ENCODE results near the gene HOXA4.

The HOXA4 gene

DNA sequence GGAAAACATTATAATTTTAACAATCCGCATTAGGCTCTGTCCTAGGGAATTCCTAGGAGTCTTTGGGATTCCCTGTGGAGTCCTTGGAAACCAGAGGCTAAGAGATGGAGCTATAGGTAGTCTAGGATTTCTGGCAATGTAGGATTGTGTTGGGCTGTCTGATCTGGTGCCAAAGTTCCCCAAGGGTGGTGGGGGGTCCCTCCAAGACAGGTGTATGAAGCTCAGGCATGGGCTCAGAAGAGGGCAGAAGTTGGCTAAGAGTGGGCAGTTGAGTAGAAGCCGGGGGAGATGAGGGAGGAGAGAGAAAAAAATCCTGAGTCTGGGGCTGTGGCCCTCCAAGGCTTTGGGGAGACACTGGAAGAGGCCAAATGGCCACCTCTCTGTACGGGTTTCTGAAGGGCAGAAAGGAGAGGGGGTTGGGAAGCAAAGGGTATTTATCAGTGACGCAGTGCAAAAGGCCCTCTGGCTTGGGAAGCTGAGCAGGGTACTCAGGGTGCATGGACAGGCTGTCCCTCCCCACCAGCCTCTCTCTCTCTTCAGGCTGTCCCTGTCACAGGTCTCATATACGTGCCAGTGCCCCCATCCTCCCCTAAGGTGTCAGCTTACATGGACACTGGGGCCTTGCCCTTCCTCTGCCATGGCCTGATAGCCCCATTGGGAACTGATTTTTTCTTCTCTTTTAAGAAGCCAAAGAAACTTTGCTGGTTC lies 16.1 kb upstream of the HOXA4 start:
- no peak for DNase-seq

DNA sequence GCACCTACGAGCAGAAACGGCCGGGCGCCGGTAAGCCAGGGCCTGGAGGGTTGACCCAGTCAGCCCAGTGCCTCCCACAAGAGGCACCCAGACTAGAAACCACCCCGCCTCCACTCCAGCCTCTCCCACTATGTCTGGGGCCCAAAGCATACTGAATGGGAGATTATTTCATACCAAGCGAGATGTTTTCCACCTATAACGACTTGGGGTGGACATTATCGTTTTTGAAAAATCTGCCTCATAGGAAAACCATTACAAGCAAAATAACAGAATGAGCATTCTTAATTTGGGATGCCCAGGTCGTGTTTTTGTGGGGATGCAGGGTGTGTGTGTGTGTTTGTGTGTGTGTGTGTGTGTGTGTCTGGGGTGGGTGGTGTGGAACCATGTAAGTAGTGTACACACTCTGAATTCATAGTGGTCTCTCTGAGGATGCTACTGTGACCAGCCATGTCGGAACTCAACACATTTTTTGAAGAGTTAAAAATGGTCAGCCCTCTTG lies 15.4 kb upstream of the HOXA4 start:
- DNase-seq: no peak

- DNase-seq: no peak
Observed at GRCh38 chr7:27145165-27145913, 14.8 kb upstream of the HOXA4 start.

DNA sequence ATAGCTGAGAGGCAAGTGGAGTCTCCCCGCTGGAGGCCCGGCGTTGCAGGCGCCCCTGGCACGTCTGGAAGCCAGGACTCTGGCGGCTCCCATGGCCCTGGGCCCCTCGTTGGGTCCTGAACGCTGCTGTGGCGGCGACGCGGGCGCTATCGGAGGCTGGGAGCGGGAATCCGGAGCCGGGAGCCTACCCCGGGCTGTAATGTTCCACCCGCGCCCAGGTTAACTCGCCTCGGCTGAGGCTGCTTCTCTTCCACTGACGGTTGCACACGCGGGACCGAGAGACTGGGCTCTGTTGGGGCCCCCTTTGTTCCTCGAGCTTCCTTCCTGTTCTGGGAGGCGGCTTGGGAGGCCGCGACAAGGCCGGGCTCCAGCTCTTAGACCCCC lies 14.2 kb upstream of the HOXA4 start:
- DNase-seq: no peak

DNA sequence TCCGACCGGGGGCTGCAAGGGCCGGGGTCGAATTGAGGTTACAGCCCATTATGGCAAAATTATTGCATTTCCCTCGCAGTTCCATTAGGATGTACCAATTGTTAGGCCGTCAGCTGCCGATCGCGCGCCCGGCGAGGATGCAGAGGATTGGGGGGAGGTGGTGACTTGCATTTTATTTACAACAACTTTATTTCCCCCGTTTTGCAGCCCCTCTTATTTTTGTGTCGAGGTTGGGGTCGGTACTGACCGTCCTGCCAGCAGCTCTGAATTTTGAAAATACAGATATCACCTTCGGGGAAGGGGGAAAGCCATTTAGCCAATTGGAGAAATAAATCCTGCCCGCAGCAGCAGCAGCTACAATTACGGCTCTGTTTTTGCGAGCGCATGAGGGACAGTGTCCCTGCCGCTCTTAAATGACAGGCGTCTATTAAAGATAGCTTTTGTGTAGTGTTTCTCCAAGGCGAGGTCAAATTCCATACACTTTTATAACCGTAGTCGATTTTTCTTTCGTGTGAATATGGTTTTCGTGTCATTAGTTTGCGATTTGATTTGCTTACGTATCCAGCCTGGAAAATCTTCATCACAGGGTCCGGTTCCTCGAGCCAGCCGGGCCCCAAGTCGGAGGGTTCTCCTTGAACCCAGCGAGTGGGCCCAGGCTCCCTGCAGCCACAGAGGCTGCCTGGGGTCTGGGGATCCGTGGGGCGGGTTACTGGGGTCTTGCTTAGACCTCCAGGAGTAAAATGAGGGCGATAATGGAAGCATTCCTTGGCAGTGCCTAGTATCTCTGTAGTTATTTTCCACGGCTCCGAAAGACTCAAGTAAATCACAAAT lies 13.6 kb upstream of the HOXA4 start:
- DNase-seq: no peak

DNA sequence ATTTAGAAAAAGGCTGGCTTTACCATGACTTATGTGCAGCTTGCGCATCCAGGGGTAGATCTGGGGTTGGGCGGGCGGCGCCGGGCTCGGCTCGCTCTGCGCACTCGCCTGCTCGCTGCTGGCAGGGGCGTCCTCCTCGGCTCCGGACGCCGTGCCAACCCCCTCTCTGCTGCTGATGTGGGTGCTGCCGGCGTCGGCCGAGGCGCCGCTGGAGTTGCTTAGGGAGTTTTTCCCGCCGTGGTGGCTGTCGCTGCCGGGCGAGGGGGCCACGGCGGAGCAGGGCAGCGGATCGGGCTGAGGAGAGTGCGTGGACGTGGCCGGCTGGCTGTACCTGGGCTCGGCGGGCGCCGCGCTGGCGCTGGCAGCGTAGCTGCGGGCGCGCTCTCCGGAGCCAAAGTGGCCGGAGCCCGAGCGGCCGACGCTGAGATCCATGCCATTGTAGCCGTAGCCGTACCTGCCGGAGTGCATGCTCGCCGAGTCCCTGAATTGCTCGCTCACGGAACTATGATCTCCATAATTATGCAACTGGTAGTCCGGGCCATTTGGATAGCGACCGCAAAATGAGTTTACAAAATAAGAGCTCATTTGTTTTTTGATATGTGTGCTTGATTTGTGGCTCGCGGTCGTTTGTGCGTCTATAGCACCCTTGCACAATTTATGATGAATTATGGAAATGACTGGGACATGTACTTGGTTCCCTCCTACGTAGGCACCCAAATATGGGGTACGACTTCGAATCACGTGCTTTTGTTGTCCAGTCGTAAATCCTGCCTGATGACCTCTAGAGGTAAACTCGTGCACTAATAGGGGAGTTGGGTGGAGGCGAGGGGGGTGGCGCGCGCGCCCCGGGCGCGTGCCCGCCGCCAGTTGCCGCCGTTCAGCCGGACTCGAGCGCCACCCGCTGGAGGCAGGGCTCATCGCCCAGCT lies 12.7 kb upstream of the HOXA4 start, which contains the start of gene HOXA5:
HOXA5 (minus strand) TSS at position 659 of the 927 bp plus-strand sequence; CDS start at position 585, 74 bp downstream.
- DNase-seq: no peak

DNA sequence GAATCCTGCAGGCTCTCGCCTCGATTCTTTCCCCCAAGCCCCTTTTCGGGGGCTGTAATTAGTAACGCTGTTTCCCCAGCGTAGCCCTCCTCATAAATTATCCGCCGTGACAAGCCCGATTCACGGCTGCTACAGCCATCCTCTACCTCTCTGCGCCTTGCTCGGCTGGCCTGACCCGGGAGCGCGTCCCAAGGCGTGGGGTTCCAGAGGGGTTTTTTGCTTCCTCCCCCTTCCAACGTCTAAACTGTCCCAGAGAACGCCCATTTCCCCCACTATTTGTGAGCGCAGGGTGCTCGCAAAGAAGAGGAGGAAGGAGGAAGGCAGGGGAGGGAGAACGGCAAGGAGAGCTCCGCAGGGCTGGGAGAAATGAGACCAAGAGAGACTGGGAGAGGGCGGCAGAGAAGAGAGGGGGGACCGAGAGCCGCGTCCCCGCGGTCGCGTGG lies 12.0 kb upstream of the HOXA4 start:
- no peak for DNase-seq

DNA sequence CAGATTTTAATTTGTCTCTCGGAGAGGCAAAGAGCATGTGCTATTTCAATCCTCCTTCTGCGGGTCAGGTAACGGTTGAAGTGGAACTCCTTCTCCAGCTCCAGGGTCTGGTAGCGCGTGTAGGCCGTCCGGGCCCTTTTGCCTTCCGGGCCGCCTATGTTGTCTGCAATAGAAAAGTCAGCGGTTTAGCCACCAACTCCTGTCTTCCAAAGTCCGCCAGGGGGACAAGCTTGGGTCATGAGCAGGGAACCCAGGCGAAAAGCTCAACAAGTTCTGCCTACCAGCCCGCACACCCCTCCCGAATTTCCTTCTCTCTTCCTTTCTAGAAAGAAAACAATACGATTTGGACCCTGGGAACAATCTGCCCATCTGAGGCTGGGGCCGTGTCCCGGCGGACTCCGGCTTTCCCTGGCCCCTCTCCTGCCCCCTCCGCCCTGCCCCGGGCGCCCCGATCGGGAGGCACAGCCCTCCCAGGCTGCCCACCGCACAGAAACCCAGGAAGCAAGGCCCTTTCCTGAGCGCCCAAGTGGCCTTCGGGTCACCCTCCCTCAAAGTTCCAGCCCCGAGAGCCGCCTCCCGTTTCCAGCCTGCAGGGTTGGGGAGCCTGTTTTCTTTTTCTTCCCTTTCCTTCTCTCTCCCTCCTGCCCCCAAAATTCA lies 11.5 kb upstream of the HOXA4 start:
- DNase-seq: no peak

DNA sequence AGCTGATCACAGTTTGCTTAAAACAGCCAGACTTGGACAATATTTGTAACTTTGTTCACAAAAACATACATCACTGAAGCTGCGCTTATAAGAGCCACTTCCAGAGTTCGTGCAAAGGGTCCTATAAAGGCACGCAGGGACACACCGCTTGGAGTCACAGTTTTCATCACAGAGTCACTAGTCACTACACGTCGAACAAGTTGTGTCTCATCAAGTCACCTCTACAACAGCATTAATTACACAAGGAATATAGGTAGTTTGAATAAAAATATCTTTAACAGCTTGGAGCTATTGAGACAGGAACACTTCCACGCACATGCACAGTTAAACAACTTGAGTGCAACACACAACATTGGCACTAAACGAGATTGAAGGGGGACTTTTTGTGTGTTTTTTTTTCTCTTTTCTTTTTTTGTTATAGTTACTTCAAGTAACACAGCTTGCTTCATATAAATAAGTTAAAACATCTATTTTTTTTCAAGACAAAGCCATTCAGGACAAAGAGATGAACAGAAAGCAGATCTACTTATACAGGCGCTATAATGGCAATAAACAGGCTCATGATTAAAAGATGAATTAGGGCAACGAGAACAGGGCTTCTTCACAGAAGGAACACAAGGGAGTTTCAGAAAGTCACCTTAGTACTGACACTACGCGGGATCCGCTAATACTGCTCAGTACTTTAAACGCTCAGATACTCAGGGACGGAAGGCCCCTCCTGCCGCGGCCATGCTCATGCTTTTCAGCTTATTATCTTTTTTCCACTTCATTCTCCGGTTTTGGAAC lies 10.8 kb upstream of the HOXA4 start:
- no peak for DNase-seq

GRCh38 chr7:27140126-27140857 lies 9.7 kb upstream of the HOXA4 start:
- no peak for DNase-seq

GRCh38 chr7:27139334-27140125 lies 9.0 kb upstream of the HOXA4 start:
- no peak for DNase-seq

DNA sequence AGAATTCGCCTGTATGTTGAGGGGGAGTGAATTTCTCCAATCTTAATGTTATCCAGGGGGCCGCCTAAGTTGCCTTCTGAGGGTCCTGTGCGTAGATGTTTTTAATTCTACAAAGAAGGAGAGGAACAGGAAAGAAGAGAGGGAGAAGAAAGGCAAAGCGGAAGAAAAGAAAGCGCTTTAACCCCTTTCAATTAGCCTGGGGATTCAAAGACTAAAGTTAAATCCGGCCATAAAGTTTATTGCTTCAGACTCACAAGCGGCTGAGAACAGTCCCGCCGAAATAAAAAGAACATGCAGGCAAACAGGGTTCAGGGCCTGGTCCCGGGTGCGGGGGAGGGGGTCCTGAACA lies 8.4 kb upstream of the HOXA4 start:
- DNase-seq: no peak

GRCh38 chr7:27138472-27138871 lies 7.9 kb upstream of the HOXA4 start:
- DNase-seq: no peak

DNA sequence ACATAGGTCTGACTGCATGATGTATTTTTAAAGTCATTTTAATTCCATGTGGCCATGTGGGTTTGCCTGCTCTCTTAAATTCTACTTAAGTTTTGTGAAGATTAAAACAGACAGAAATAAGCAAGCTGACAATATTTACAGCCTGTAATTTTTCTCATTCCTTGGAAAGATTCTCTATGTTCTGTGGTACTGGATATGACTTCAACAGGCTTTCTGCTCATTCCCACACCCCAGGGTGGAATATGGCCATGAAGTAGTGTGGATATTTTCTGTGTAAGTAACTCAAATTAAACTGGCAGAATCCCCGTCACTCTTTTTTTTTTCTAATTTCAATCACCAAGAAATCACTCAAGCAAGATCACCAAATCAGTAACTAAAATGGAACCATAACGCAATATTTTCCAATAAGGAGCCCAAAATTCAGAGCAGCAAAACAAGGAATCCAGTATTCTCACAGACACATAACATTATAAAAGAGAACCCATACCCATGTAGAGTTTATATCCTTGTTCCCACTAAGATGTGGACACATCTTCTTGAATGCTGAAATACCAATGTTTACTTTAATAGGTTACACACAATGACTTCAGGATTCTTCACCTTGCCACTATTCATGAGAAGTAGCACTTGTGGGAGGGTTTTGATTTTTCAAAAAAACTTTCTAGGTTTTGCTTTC lies 7.2 kb upstream of the HOXA4 start:
- no peak for DNase-seq

DNA sequence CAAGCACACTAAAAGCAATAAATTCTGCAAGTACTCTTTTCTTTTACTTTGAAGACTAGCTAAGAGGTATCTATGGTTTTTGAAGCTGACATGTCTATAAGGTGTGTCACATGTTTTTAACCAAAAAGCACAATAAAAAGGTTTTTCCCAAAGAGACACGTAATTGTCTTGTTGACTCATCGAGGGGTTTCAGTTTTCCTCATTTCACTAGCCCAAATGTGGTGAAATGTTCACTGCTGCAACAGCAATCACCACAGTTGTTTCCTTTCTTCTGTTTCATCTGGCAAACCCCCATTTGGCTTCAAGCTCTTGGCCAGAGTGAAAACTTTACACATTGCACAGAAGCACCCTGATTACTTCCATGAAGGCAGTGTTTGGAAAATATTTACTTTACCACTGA lies 3.8 kb upstream of the HOXA4 start:
- DNase-seq: no peak

GRCh38 chr7:27133409-27134231 lies 3.1 kb upstream of the HOXA4 start:
- no peak for DNase-seq

- no peak for DNase-seq
Observed at GRCh38 chr7:27132978-27133377, 2.4 kb upstream of the HOXA4 start.

GRCh38 chr7:27132214-27132613 lies 1.7 kb upstream of the HOXA4 start:
- no peak for DNase-seq

Measured in CD4-positive, alpha-beta T cell treated with Interleukin-4 for 4 hours (primary cell).